Measurements from ENCODE around the gene EEF1AKMT1.
A peak's percentile ranks its signal among the peaks of the same experiment; 100 is the strongest.

The EEF1AKMT1 gene

DNA sequence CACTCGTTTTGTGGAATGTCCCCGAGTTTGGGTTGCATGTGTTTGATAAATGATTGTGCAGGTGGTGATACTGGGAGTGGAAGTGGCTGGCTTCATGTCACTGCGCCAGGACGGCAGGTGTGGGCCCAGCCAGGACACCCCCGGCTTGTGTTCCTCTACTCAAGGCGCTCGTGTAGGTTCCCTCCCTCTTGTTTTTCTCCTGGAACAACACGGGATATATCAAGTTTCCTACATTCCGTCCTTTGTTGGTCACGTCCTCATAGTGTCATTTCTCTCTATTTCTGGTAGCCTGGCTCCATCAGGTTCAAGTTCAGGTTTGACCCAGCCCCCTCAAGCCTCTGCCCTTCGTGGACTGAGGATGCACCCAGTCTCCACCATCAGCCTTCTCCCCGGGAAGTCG, 54.0 kb downstream of the EEF1AKMT1 start:
- DNase-seq (ENCODE audit: low read depth in 2 of 3, low spot score in 1 of 3), result no peak

DNA sequence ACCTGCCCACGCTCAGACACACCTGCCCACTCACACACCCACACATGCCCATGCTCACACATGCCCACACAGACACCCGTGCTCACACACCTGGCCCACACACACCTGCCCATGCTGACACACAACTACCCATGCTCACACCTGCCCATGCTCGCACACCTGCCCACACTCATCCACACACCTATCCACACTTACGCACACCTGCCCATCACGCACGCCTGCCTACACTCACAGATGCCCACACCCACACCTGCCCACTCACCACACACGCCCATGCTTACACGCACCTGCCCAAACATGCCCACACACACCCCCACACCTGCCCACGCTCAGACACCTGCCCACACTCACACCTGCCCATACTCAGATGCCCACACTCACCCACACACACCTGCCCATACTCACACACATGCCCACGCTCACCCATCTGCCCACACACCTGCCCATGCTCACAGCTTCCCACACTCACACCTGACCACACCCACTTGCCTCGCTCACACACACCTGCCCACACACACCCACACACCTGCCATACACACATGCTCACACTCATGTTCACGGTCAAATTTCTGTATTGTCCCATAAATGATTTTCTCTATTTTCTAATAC, 54.7 kb downstream of the EEF1AKMT1 start:
- no peak for DNase-seq (ENCODE audit: low read depth in 2 of 3, low spot score in 1 of 3)

DNA sequence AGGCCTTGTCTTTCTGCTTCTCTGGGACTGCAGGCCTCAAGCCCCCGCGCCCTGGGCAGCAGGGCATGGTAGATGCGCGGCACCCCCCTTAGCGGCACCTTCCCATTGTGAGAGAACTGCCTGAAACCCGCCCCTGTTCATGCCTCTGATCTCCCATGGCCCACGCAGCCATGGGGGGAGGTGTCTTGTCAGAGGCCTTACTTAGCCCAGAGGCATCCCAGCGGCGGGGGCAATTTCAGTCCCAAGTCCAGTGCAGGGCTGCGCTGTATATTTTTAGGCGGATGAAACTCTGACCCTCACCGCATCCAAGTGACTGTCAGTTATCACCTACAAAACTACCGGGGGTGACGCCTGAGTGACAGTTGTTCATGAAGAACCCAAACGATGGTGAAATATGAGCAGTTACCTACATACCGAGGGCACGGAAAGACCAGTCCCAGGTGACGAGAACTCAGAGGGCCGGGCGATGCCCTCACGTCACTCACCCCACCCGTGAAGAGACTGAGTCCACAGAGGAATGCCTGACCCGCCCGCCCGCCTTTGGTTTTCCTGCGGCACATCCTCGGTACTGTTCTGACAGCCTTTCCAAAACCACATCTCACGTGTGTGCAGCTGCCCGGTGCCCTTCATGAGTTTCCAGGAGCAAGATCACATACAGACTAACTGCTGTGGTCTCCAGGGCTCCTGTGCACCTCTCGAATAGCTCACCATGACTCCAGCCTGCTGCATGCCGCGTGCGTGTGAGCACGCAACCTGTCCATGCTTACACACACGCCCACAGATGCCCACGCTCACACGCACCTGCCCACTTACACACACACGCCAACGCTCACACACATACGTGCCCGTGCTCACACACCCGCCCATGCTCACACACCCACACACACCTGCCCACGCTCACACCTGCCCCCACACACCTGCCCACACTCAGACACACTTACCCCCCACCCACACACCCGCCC, 55.9 kb downstream of the EEF1AKMT1 start:
- no peak for DNase-seq (ENCODE audit: low read depth in 2 of 3, low spot score in 1 of 3)

DNA sequence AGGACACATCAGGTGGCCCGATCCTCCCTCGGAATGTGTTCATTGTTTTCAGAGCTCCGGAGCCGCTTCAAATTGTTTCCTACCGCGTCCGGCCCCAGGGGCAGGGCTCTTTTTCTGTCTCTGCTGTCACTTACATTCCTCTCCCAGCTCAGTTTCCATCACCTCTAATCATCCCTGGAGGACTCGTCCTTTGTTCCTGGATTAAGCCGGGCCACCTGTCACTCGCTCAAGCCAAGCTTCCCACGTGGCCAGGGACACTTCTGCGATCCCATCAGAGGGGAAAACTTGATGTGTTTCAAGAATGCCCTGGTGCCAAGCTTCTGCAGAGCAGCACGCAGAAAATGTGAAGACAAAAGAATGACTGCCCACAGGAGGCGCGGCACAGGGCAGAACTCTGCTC, 56.8 kb downstream of the EEF1AKMT1 start:
- no peak for DNase-seq (ENCODE audit: low read depth in 2 of 3, low spot score in 1 of 3)

DNA sequence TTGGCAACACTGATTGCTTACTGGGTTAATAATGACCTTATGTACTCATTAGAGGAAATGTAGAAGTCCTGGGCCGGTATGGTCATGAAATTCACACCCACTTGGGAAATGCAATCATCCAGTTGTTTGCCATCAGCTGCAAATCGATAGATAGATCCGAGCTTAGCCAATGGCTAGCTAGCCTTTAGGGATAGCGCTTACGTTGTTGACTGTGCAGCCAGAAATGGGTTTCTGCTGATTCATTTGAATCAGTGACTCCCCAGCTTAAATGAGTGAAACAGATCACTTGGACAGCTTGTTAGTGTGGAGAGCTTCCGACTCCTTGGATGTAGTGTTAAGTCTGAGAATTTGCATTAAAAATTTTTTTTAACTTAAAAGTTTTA, 58.4 kb downstream of the EEF1AKMT1 start:
- DNase-seq (ENCODE audit: low read depth in 2 of 3, low spot score in 1 of 3), result no peak

DNA sequence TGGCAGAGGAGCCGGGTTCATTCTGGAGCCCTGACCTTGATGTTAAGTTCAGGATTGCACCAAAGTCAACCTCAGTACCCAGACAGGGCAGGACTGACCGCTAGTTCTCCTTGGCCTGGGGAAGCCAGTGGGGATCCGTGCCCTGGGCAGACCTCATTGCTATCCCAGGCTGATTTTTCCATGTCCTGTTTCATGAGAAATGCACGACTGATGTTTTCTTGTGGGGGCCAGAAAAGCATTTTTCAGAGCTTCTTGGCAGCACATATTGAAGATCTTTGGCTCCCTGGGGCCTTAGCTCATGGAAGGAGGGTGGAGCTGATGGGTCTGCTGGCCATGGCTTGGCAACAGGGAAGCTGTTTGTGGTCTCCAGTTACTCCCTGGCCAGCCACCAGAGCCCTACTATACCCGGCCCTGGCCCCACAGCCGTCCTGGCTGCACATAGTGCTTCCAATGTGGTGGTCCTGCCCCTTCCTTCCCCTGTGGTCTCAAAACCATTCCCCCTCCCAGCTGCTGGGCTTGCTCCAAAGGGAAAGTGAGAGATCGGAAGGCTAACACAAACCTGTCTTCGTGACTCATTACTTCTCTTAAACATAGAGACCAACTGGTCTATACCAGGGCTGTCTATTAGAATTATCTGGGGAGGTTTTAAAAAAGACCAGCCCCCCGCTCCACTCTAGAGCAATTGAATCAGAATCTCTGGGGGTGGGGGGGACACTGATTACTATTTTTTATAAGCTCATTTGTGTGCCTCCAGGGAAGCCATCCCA, 59.0 kb downstream of the EEF1AKMT1 start:
- DNase-seq (ENCODE audit: low read depth in 2 of 3, low spot score in 1 of 3), result no peak

DNA sequence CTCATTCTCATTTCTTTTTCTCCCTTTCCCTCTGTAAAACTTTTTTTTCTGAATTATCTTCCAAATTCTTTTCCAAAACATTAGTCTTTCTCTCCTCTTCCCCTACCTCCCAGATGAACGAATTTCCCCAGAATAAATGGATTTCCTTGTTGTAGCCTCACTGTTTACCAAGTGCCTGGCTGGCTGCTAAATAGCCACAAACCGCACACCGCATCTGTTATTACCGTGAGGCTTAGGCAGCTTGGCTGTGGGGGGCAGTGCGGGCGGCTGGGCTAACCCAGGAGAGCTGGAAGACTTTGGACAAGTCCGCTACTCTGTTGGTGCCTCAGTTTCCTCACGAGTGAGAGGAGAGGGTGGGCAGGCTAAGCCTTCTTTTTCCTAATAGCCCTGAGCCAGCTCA, 59.6 kb downstream of the EEF1AKMT1 start:
- no peak for DNase-seq (ENCODE audit: low read depth in 2 of 3, low spot score in 1 of 3)

DNA sequence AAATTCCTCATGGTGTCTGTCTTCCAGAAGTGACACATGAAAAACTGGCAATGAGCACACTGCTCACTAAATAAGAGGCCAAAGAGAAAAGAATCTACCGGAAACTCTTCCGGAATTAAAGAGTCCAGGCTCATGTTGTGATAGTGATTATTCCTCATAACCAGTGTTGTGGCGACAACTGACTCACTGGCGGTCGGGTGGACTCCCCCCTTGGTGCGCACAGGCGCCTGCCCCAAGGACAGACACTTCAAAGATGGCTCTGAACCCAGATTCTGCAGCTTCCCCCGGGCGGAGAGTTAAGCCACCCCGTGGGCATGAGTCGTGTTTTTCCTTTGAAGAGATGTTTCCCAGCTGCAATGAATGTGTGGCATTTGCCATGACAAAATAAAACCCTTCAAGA, 60.0 kb downstream of the EEF1AKMT1 start:
- DNase-seq (ENCODE audit: low read depth in 2 of 3, low spot score in 1 of 3), result no peak

DNA sequence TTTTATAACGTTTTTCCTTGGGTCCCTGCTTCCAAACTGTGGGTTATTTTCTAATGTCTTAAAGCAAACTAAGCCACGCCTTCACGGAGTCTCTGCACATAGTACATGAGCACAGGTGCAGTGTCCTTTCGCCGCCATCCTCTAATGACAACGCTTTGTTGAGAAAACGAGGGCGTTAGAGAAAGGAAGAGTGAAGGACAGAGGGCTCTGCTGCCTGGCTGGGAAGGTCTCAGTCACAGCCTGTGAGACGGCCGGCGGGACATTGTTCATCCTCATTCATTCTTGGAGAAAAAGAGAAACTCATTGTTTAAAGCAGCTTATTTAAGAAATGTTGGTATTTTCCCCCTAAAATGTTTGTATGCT, 60.8 kb downstream of the EEF1AKMT1 start:
- DNase-seq (ENCODE audit: low read depth in 2 of 3, low spot score in 1 of 3), result no peak

DNA sequence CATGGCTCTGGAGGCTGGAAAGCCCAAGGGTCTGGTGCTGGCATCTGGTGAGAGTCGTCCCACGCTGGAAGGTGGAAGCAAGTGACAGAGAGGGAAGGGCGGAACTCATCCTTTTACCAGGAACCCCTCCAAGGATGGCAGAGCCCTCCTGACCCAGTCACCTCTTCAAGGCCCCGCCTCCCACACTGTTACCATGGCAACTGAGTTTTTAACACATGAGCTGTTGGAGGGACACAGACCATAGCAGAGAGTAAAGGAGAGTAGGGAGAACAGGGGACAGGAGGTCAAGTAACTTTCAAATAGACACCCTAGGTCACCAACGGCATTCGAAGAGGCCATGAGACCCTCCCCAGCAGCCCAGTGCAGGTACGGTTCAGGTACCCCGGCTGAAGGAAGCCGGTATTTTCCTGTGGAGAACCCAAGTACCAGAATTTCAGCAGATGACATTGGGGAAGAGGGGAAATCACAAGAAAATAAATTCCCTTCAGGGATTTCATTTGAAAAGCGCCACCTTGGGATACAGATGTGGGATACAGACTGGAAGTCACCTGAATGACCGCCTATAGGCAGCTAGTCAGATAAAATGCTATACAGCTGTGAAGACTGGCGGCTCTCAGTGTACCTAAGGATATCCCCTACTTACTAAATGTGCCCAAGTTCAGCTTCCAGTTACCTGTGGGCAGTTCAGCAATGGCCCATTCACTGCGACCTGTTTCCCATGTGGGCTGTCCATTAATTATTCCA, 62.3 kb downstream of the EEF1AKMT1 start:
- no peak for DNase-seq (ENCODE audit: low read depth in 2 of 3, low spot score in 1 of 3)

DNA sequence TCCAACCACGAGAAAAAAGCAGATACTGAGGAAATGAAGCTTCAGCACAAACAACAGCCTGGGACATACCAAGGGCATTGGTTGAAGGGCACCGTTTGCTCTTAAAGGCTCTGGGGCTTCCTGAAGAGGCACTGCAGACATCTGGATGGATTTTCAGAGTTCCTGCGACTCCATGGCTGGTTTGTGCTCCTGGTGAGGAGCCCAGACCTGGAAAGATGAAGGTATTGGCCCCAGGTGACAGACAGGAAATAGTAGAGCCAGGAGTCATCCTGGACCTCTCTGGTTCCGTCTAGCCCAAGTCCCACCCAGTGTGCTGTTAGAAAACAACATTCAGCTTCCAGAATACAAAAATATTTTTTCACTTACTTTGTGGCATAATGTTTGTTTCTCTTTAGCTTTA, 64.0 kb downstream of the EEF1AKMT1 start:
- no peak for DNase-seq (ENCODE audit: low read depth in 2 of 3, low spot score in 1 of 3)

DNA sequence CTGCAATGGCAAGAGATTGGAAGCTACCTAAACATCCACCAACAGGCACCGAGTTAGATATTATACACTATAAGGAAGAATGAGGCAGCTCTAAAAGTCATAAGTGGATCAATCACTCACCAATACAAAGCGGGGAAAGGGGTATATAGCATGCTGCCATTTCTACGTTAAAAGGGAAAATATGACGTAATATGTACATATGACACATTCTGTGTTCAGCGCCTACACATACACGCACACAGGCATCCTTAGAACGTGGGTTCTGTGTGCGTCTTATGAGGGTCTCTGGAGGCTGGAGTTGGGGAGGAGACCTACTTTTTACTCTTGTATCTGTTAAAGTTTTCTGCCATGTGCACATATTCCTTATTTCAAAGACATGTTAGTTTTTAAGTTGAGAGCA, 64.4 kb downstream of the EEF1AKMT1 start:
- no peak for DNase-seq (ENCODE audit: low read depth in 2 of 3, low spot score in 1 of 3)

DNA sequence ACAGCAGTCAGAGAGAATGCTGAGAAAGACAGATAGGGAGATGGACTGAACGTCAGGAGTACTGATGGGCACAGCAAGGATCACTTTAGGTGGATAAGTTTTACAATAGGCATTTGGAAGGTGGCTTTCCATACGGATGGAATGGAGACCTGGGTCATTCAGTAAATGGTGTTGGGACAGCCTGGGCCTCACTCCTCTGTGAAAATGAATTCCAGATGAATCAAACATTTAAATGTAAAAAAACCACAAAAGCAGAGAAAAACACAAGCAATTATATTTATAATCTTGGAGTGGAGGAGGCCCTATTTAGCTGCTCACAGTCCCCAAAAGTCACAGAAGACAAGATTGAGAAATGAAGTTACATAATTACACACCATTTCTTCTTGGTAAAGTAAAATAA, 65.5 kb downstream of the EEF1AKMT1 start:
- DNase-seq (ENCODE audit: low read depth in 2 of 3, low spot score in 1 of 3), result no peak

DNA sequence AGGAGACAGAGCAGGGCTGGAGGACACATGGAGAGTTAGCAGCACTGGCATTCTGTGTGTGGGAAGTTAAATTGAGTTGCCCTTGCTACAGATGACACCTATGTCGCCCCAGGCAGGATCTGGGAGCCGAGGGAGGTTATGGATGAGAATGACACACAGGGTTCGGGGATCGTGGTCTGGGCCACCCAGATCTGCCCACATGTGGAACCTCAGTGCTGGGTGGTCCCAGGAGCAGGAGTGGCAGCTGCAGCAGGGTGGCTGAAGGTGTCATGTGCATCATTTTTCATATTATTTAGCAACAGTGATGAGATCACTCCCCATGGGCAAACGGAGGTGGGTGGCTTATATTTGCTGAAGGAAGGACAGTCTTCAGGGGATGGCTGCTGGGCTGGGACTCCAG, 67.1 kb downstream of the EEF1AKMT1 start:
- DNase-seq (ENCODE audit: low read depth in 2 of 3, low spot score in 1 of 3), result no peak

DNA sequence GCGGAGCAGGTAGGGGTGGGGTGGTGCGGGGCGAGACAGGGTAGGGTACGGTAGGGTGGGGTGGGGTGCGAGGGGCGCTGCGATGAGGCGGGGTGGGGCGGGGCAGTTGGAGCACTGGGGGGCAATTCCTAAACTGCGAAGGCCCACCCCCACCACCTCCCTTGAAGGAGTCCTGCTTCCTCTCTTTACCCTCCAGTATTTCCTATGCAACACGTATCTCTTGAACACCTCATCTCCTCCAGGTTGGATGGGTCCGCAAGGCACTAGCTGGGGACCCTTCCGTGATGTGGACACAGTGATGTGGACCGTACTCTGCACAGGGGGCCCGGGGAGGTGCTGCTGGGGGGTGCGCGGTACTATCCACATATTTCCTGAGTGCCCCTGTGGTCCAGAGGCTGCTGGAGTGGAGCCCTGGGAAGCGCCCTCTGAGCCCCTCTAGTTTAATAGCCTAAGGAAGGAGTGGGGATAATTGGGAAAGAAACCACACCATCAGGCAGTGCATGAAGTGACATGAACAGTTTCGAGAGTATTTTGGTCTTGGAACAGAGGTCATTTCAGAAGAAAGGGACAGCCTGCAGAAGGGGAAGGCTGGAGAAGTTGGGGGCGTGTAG, 69.2 kb downstream of the EEF1AKMT1 start:
- no peak for DNase-seq (ENCODE audit: low read depth in 2 of 3, low spot score in 1 of 3)

DNA sequence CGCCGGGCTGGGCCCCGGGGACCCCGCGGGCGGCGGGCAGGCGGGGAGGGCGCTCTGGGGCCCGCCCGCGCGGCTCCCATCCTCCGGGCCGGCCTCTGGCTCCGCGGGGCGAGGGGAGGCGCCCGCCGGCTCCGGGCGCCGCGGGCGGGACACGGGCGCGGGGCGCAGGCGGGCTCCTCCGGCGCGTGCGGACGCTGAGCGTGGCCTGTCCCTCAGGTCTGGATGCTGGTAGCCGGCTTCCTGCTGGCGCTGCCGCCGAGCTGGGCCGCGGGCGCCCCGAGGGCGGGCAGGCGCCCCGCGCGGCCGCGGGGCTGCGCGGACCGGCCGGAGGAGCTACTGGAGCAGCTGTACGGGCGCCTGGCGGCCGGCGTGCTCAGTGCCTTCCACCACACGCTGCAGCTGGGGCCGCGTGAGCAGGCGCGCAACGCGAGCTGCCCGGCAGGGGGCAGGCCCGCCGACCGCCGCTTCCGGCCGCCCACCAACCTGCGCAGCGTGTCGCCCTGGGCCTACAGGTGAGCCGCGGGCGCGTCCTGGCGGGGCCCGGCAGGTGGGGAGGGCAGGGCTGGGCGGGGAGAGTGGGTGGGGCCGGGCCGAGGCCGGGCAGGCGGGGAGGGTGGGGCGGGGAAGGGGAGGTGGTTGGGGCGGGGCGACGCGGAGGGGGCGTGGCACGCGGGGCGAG, 69.8 kb downstream of the EEF1AKMT1 start:
- DNase-seq (ENCODE audit: low read depth in 2 of 3, low spot score in 1 of 3), result peak; percentile 43 to 70 (median 52)

DNA sequence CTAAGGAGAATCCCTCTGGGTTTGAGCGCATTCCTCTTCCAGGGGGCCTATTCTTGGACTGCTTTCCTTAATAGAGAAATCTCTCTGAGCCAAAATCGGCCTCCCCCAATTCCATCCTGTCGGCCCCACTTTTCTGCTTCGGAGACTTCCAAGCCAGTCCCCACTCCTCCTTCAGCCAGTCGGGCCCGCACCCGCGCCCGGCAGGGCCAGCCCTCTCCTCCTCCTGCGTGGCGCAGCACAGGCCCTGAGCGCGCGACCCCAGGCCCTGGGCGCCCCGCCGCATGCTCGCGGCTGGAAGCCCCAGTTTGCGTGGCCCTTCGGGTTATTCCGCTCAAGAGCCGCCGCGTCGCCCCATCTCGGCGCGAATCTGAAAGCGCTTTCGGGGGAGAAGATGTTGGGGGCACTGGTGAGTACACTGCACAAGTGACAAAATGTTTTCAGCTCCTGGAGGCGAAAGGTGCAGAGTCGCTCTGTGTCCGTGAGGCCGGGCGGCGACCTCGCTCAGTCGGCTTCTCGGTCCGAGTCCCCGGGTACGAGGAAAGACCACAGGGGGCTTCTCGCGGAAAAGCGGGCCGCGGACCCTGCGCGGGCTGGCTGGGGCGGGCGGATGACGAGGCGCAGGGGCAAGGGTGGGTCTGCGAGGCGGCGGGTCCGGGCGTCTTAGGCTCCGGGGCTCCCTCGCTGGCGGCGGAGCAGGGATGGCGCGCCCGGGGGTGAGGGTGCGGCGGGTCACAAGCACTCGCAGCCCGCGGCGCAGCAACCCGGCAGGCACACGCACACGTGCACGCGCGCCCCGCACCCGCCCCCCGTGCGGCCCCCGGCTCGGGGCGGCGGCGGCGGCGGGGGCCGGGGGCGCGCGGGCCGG, 70.6 kb downstream of the EEF1AKMT1 start, which contains the start of gene IL17D:
TSS of gene IL17D (plus strand) at position 785 of the 865 bp plus-strand sequence. CDS start 303 bp downstream, outside the sequence.
- DNase-seq (ENCODE audit: low read depth in 2 of 3, low spot score in 1 of 3), result no peak

DNA sequence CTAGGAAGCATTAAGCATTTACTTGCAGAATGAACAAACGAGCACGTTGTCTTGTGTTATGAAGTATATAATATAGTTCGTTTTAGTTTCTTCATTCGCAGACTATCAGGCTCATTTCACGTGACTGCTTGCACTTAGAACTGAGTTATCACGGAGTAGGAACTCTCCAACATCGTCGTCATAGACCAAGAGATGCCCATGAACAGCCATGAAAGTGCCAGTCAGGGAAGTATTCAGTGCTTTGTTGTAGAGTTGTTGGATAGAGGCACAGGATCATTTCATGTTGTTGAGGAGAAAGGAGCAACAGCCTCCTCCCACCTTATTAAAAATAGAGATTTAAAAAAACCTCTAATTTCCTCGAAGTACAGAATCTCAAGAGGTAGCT, 71.2 kb downstream of the EEF1AKMT1 start:
- no peak for DNase-seq (ENCODE audit: low read depth in 2 of 3, low spot score in 1 of 3)

DNA sequence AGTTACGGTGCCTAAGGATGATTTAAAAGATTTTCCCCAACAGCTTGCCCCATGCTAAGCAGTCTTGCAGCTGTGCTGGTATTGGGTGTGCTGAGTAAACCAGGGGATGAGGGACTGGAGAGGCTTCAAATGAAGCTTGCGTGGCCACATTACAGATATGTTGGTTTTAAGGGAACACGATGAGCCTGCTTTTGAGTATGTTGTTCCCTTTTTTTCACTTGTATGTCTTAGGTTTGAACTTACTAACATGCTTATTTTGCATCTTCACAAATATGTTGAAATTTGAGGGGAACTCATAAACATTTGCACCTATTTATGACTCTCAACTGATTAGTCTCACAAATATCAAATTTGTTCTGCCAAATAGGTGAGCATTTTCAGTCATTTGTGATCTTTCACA, 72.3 kb downstream of the EEF1AKMT1 start:
- no peak for DNase-seq (ENCODE audit: low read depth in 2 of 3, low spot score in 1 of 3)
